ENCODE results near the gene NUP210.
A peak's percentile ranks its signal among the peaks of the same experiment; 100 is the strongest.

Gene NUP210

GRCh38 chr3:13427662-13428603 is 7.8 kb upstream of the NUP210 start:
- Histone ChIP-seq H3K9ac (ENCODE audit: low read depth, low read length, poor library complexity, severe bottlenecking) (no peak overlapping the region), H3K9me3 (ENCODE audit: insufficient read depth, low read depth, low read length) (no peaks in the 10 kb centered on the region)

GRCh38 chr3:13426591-13426990 is 6.5 kb upstream of the NUP210 start:
- Histone ChIP-seq H3K9ac (ENCODE audit: low read depth, low read length, poor library complexity, severe bottlenecking) (no peak overlapping the region), H3K4me3 (ENCODE audit: low read length, poor library complexity, severe bottlenecking) (no peak overlapping the region), H3K4me2 (ENCODE audit: low read depth, low read length, poor library complexity, severe bottlenecking) (no peak overlapping the region), H3K9me3 (ENCODE audit: insufficient read depth, low read depth, low read length) (no peaks in the 10 kb centered on the region), H3F3A (ENCODE audit: low read depth) (no peaks in the 10 kb centered on the region), H2AFZ (ENCODE audit: low read length) (no peak overlapping the region), H3K4me1 (ENCODE audit: insufficient read depth, low read length, poor library complexity, severe bottlenecking) (peaks cover 42% of the 10 kb centered on the region), H3K9me2 (replicated peaks; ENCODE audit: low read depth, low read length) (no peaks in the 10 kb centered on the region), H3K27me3 (ENCODE audit: insufficient read depth, low read length, poor library complexity, severe bottlenecking) (no peaks in the 10 kb centered on the region), H3K36me3 (ENCODE audit: insufficient read depth, low read length) (no peaks in the 10 kb centered on the region), H4K20me1 (ENCODE audit: insufficient read depth, low read length, poor library complexity, severe bottlenecking) (no peaks in the 10 kb centered on the region), H3K79me2 (ENCODE audit: insufficient read depth, low read length) (no peaks in the 10 kb centered on the region)
- no peak for TF ChIP-seq EZH2phosphoT487 (IDR thresholded peaks at IDR 0.05; ENCODE audit: borderline replicate concordance)
- TF ChIP-seq CTCF (conservative IDR thresholded peaks at IDR 0.05; ENCODE audit: low read length), result no peak

More at GRCh38 chr3:13427662-13428603, 7.8 kb upstream of the NUP210 start:
- Histone ChIP-seq H3K4me3 (ENCODE audit: low read length, poor library complexity, severe bottlenecking) (no peak overlapping the region), H3F3A (ENCODE audit: low read depth) (no peaks in the 10 kb centered on the region), H3K4me1 (ENCODE audit: insufficient read depth, low read length, poor library complexity, severe bottlenecking) (peaks cover 34% of the 10 kb centered on the region), H3K79me2 (ENCODE audit: insufficient read depth, low read length) (no peaks in the 10 kb centered on the region), H4K20me1 (ENCODE audit: insufficient read depth, low read length, poor library complexity, severe bottlenecking) (no peaks in the 10 kb centered on the region), H2AFZ (ENCODE audit: low read length) (peak overlapping the region; percentile 20; the same call in 1 of the 2 replicates), H3K4me2 (ENCODE audit: low read depth, low read length, poor library complexity, severe bottlenecking) (peak overlapping the region; percentile 18), H3K27me3 (ENCODE audit: insufficient read depth, low read length, poor library complexity, severe bottlenecking) (no peaks in the 10 kb centered on the region), H3K36me3 (ENCODE audit: insufficient read depth, low read length) (no peaks in the 10 kb centered on the region), H3K9me2 (replicated peaks; ENCODE audit: low read depth, low read length) (no peaks in the 10 kb centered on the region)
- no peak for TF ChIP-seq CTCF (conservative IDR thresholded peaks at IDR 0.05; ENCODE audit: low read length)
- TF ChIP-seq EZH2phosphoT487 (IDR thresholded peaks at IDR 0.05; ENCODE audit: borderline replicate concordance), result no peak

- TF ChIP-seq EZH2phosphoT487 (IDR thresholded peaks at IDR 0.05; ENCODE audit: borderline replicate concordance) (no peak), CTCF (conservative IDR thresholded peaks at IDR 0.05; ENCODE audit: low read length) (no peak)
- no peak overlapping the region for H3K4me3 ChIP-seq (ENCODE audit: low read length, poor library complexity, severe bottlenecking)
- no peak overlapping the region for H2AFZ ChIP-seq (ENCODE audit: low read length)
- peaks cover 47% of the 10 kb centered on the region for H3K4me1 ChIP-seq (ENCODE audit: insufficient read depth, low read length, poor library complexity, severe bottlenecking)
- H3F3A ChIP-seq (ENCODE audit: low read depth), result no peaks in the 10 kb centered on the region
- H4K20me1 ChIP-seq (ENCODE audit: insufficient read depth, low read length, poor library complexity, severe bottlenecking), result no peaks in the 10 kb centered on the region
- no peaks in the 10 kb centered on the region for H3K79me2 ChIP-seq (ENCODE audit: insufficient read depth, low read length)
- H3K4me2 ChIP-seq (ENCODE audit: low read depth, low read length, poor library complexity, severe bottlenecking), result no peak overlapping the region
- no peaks in the 10 kb centered on the region for H3K36me3 ChIP-seq (ENCODE audit: insufficient read depth, low read length)
- no peak overlapping the region for H3K9ac ChIP-seq (ENCODE audit: low read depth, low read length, poor library complexity, severe bottlenecking)
- no peaks in the 10 kb centered on the region for H3K27me3 ChIP-seq (ENCODE audit: insufficient read depth, low read length, poor library complexity, severe bottlenecking)
- no peaks in the 10 kb centered on the region for H3K9me2 ChIP-seq (replicated peaks; ENCODE audit: low read depth, low read length)
- H3K9me3 ChIP-seq (ENCODE audit: insufficient read depth, low read depth, low read length), result no peaks in the 10 kb centered on the region
Measured at GRCh38 chr3:13425689-13426088, 5.6 kb upstream of the NUP210 start.
